Measurements from ENCODE around the gene GSK3A.

Gene GSK3A

GRCh38 chr19:42207767-42208271, 34.6 kb downstream of the GSK3A start:
- H3K4me3 ChIP-seq (ENCODE audit: insufficient read depth, low read depth, low read length): no peak overlapping the region
- 93 to 95% methylated on average over 6 of the region's 6 CpGs for WGBS, 2 experiments
- no peaks in the 10 kb centered on the region for H3K9me3 ChIP-seq (ENCODE audit: control insufficient read depth, low read length)
- H3K4me1 ChIP-seq (ENCODE audit: control insufficient read depth, insufficient read depth, low read length): no peaks in the 10 kb centered on the region
- no peak overlapping the region for H3K27ac ChIP-seq (ENCODE audit: insufficient read depth, low read depth, low read length, poor library complexity, severe bottlenecking)
- peaks cover 32% of the 10 kb centered on the region for H3K36me3 ChIP-seq (ENCODE audit: control insufficient read depth, insufficient read depth, low read length)
- H3K27me3 ChIP-seq (ENCODE audit: control insufficient read depth, insufficient read depth, low read length, poor library complexity, severe bottlenecking): no peaks in the 10 kb centered on the region

GRCh38 chr19:42206871-42207755, 35.3 kb downstream of the GSK3A start:
- peaks cover 25% of the 10 kb centered on the region for H3K36me3 ChIP-seq (ENCODE audit: control insufficient read depth, insufficient read depth, low read length)
- no peaks in the 10 kb centered on the region for H3K9me3 ChIP-seq (ENCODE audit: control insufficient read depth, low read length)
- H3K4me1 ChIP-seq (ENCODE audit: control insufficient read depth, insufficient read depth, low read length): no peaks in the 10 kb centered on the region
- no peak overlapping the region for H3K27ac ChIP-seq (ENCODE audit: insufficient read depth, low read depth, low read length, poor library complexity, severe bottlenecking)
- no peak overlapping the region for H3K4me3 ChIP-seq (ENCODE audit: insufficient read depth, low read depth, low read length)
- no peaks in the 10 kb centered on the region for H3K27me3 ChIP-seq (ENCODE audit: control insufficient read depth, insufficient read depth, low read length, poor library complexity, severe bottlenecking)
- 96% methylated on average over 14 of the region's 14 CpGs for WGBS, 2 experiments

GRCh38 chr19:42204664-42205063, 37.7 kb downstream of the GSK3A start:
- Histone ChIP-seq H3K27me3 (ENCODE audit: control insufficient read depth, insufficient read depth, low read length, poor library complexity, severe bottlenecking) (no peaks in the 10 kb centered on the region), H3K4me1 (ENCODE audit: control insufficient read depth, insufficient read depth, low read length) (no peaks in the 10 kb centered on the region), H3K27ac (ENCODE audit: insufficient read depth, low read depth, low read length, poor library complexity, severe bottlenecking) (no peak overlapping the region), H3K9me3 (ENCODE audit: control insufficient read depth, low read length) (no peaks in the 10 kb centered on the region), H3K36me3 (ENCODE audit: control insufficient read depth, insufficient read depth, low read length) (peaks cover 23% of the 10 kb centered on the region), H3K4me3 (ENCODE audit: insufficient read depth, low read depth, low read length) (no peak overlapping the region)
- 84 to 85% methylated on average over 5 to 6 of the region's 6 CpGs for WGBS, 2 experiments

GRCh38 chr19:42203700-42204099, 38.7 kb downstream of the GSK3A start:
- 96 to 97% methylated on average over 2 of the region's 2 CpGs for WGBS, 2 experiments
- no peak overlapping the region for H3K27ac ChIP-seq (ENCODE audit: insufficient read depth, low read depth, low read length, poor library complexity, severe bottlenecking)
- no peak overlapping the region for H3K4me3 ChIP-seq (ENCODE audit: insufficient read depth, low read depth, low read length)
- no peaks in the 10 kb centered on the region for H3K4me1 ChIP-seq (ENCODE audit: control insufficient read depth, insufficient read depth, low read length)
- peaks cover 21% of the 10 kb centered on the region for H3K36me3 ChIP-seq (ENCODE audit: control insufficient read depth, insufficient read depth, low read length)
- H3K27me3 ChIP-seq (ENCODE audit: control insufficient read depth, insufficient read depth, low read length, poor library complexity, severe bottlenecking): no peaks in the 10 kb centered on the region
- no peaks in the 10 kb centered on the region for H3K9me3 ChIP-seq (ENCODE audit: control insufficient read depth, low read length)

- Histone ChIP-seq H3K27me3 (ENCODE audit: control insufficient read depth, insufficient read depth, low read length, poor library complexity, severe bottlenecking) (no peaks in the 10 kb centered on the region), H3K27ac (ENCODE audit: insufficient read depth, low read depth, low read length, poor library complexity, severe bottlenecking) (no peak overlapping the region), H3K9me3 (ENCODE audit: control insufficient read depth, low read length) (no peaks in the 10 kb centered on the region), H3K4me1 (ENCODE audit: control insufficient read depth, insufficient read depth, low read length) (no peaks in the 10 kb centered on the region), H3K36me3 (ENCODE audit: control insufficient read depth, insufficient read depth, low read length) (peaks cover 15% of the 10 kb centered on the region), H3K4me3 (ENCODE audit: insufficient read depth, low read depth, low read length) (no peak overlapping the region)
- WGBS, 2 experiments: 92 to 93% methylated on average over 5 of the region's 5 CpGs
Measured at GRCh38 chr19:42202290-42202880, 40.0 kb downstream of the GSK3A start.

- Histone ChIP-seq H3K27ac (ENCODE audit: insufficient read depth, low read depth, low read length, poor library complexity, severe bottlenecking) (no peak overlapping the region), H3K36me3 (ENCODE audit: control insufficient read depth, insufficient read depth, low read length) (peaks cover 15% of the 10 kb centered on the region), H3K9me3 (ENCODE audit: control insufficient read depth, low read length) (no peaks in the 10 kb centered on the region), H3K4me1 (ENCODE audit: control insufficient read depth, insufficient read depth, low read length) (no peaks in the 10 kb centered on the region), H3K4me3 (ENCODE audit: insufficient read depth, low read depth, low read length) (no peak overlapping the region), H3K27me3 (ENCODE audit: control insufficient read depth, insufficient read depth, low read length, poor library complexity, severe bottlenecking) (no peaks in the 10 kb centered on the region)
- WGBS, 2 experiments: 87 to 92% methylated on average over 6 of the region's 6 CpGs
Measured at GRCh38 chr19:42201489-42202289, 40.7 kb downstream of the GSK3A start.

GRCh38 chr19:42200116-42200715, 42.2 kb downstream of the GSK3A start:
- Histone ChIP-seq H3K4me1 (ENCODE audit: control insufficient read depth, insufficient read depth, low read length) (no peaks in the 10 kb centered on the region), H3K36me3 (ENCODE audit: control insufficient read depth, insufficient read depth, low read length) (peaks cover 15% of the 10 kb centered on the region), H3K4me3 (ENCODE audit: insufficient read depth, low read depth, low read length) (no peak overlapping the region), H3K27me3 (ENCODE audit: control insufficient read depth, insufficient read depth, low read length, poor library complexity, severe bottlenecking) (no peaks in the 10 kb centered on the region), H3K27ac (ENCODE audit: insufficient read depth, low read depth, low read length, poor library complexity, severe bottlenecking) (no peak overlapping the region), H3K9me3 (ENCODE audit: control insufficient read depth, low read length) (no peaks in the 10 kb centered on the region)
- WGBS, 2 experiments: 81 to 86% methylated on average over 5 of the region's 5 CpGs

- Histone ChIP-seq H3K27me3 (ENCODE audit: control insufficient read depth, insufficient read depth, low read length, poor library complexity, severe bottlenecking) (no peaks in the 10 kb centered on the region), H3K4me3 (ENCODE audit: insufficient read depth, low read depth, low read length) (no peak overlapping the region), H3K36me3 (ENCODE audit: control insufficient read depth, insufficient read depth, low read length) (peaks cover 15% of the 10 kb centered on the region), H3K4me1 (ENCODE audit: control insufficient read depth, insufficient read depth, low read length) (no peaks in the 10 kb centered on the region), H3K9me3 (ENCODE audit: control insufficient read depth, low read length) (no peaks in the 10 kb centered on the region), H3K27ac (ENCODE audit: insufficient read depth, low read depth, low read length, poor library complexity, severe bottlenecking) (no peak overlapping the region)
- WGBS, 2 experiments: 90 to 92% methylated on average over 32 of the region's 32 CpGs
Measured at GRCh38 chr19:42199440-42200115, 42.8 kb downstream of the GSK3A start.

- H3K4me1 ChIP-seq (ENCODE audit: control insufficient read depth, insufficient read depth, low read length): no peaks in the 10 kb centered on the region
- no peak overlapping the region for H3K4me3 ChIP-seq (ENCODE audit: insufficient read depth, low read depth, low read length)
- H3K9me3 ChIP-seq (ENCODE audit: control insufficient read depth, low read length): no peaks in the 10 kb centered on the region
- WGBS, 2 experiments: 84 to 88% methylated on average over 7 of the region's 7 CpGs
- H3K27me3 ChIP-seq (ENCODE audit: control insufficient read depth, insufficient read depth, low read length, poor library complexity, severe bottlenecking): no peaks in the 10 kb centered on the region
- H3K27ac ChIP-seq (ENCODE audit: insufficient read depth, low read depth, low read length, poor library complexity, severe bottlenecking): no peak overlapping the region
- H3K36me3 ChIP-seq (ENCODE audit: control insufficient read depth, insufficient read depth, low read length): peaks cover 10% of the 10 kb centered on the region
Measured at GRCh38 chr19:42198676-42199439, 43.5 kb downstream of the GSK3A start.

Data from ectodermal cell (in vitro differentiated cells).